Activated B cell treated with CpG ODN at 0.5 μM for 24 hours (primary cell): ENCODE results near the gene NCAM1. TPM values are rescaled to one million over a fixed set of nuclear protein-coding genes. Genes with fewer than 3 reads are reported as not detected.

Experiments
- ATAC-seq: fragments of 200-7000 bp; cut with Tn5 transposase; one replicate; pipeline ENCODE4 v1.10.0; 2021; ENCODE audit warnings: low read depth, mild to moderate bottlenecking, moderate library complexity
- CTCF ChIA-PET: fragments of 350-600 bp; sonication (Branson Sonifier 250); formaldehyde crosslinking; loops from one replicate; lab custom pipeline; 2021; ENCODE audit warnings: antibody characterized with exemption; lab: Charles Lee
- POLR2A ChIA-PET: fragments of 350-600 bp; sonication (Branson Sonifier 250); formaldehyde crosslinking; loops from one replicate; lab custom pipeline; 2021; ENCODE audit warnings: antibody characterized with exemption; lab: Charles Lee
- DNase-seq: peaks from one replicate; pipeline ENCODE4 v3.0.0; 2022
- H3K27ac Mint-ChIP-seq: one replicate; pipeline ENCODE4 v1.8.0; 2020; ENCODE audit warnings: mixed read lengths
- H3K27me3 Mint-ChIP-seq: one replicate; pipeline ENCODE4 v1.8.0; 2021; ENCODE audit warnings: mixed read lengths
- H3K36me3 Mint-ChIP-seq: one replicate; pipeline ENCODE4 v1.8.0; 2021; ENCODE audit warnings: low read depth, mixed read lengths
- H3K4me1 Mint-ChIP-seq: one replicate; pipeline ENCODE4 v1.8.0; 2021; ENCODE audit warnings: mixed read lengths
- H3K4me3 Mint-ChIP-seq: one replicate; pipeline ENCODE4 v1.8.0; 2020; ENCODE audit warnings: mild to moderate bottlenecking, mixed read lengths
- H3K9me3 Mint-ChIP-seq: one replicate; pipeline ENCODE4 v1.8.0; 2020; ENCODE audit warnings: mixed read lengths
- intact Hi-C: fragments of 100-400 bp; cut with micrococcal nuclease; formaldehyde crosslinking; loops from one replicate; pipeline ENCODE4 v1.15.1; 2024
- total RNA-seq: library from RNA; stranded (reverse); gene quantifications from 2 replicates; pipeline ENCODE4 v1.2.3, GENCODE V29; 2022
- TF ChIP-seq, protein P1 (sequence below): fragments of 200-600 bp; IDR thresholded peaks from one replicate; pipeline ENCODE4 v1.8.0; 2022; ENCODE audit warnings: antibody characterized with exemption, mild to moderate bottlenecking

NCAM1 gene
- total RNA-seq, 1 donor from 2014 or later = not detected

DNA sequence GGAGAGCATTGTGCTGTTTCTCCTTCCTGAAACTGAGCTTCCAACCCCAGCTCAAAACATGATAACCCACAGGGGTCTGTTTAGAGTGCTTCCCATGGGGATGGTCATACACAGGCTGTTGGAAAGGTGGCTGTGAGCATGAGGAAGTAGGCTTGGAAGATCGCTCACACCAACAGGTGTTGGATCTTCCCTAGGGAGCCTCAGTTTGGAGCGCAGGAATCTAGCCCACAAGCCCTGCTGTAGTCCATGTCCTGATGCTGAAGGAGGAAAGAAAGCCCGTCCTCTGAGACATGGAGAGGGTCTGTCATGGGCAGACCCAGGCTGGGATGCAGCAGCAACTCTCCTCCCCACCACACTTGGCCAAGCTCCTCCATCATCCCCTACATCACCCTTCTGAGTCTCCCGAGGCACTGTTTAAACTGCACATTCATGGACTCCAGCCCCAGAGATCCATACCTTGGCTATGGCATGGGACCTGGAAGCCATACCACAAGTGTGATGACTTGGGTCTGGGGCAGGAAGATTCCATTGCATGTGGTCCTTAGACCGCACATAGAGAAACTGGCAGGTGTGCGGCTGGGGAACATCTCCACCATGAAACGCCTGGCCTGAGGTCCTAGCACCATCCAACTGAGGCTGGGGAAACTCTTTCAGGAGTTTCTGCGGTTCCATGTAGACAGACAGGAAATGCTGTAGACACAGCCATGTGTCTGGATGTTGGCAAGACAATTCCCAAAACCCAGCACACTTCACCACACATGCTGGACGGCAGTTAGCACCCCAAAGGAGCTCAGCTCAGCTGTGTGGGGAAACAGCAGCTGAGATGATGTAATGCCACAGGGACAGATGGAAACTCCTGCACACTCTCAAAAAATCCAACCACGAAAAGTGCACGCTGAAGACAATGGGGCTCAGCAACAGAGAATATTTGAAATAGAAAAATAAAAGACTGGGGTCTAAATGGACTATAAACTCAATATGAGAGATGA, 325.6 kb downstream of the NCAM1 start:
- ATAC-seq (no peak), DNase-seq (no peak)
- no peak overlapping the region for H3K27ac Mint-ChIP-seq
- H3K4me3 Mint-ChIP-seq = no peak overlapping the region
- H3K36me3 Mint-ChIP-seq = no peaks in the 10 kb centered on the region
- ChIA-PET CTCF (no interaction called here), POLR2A (no interaction called here)
- TF ChIP-seq, protein P1, sequence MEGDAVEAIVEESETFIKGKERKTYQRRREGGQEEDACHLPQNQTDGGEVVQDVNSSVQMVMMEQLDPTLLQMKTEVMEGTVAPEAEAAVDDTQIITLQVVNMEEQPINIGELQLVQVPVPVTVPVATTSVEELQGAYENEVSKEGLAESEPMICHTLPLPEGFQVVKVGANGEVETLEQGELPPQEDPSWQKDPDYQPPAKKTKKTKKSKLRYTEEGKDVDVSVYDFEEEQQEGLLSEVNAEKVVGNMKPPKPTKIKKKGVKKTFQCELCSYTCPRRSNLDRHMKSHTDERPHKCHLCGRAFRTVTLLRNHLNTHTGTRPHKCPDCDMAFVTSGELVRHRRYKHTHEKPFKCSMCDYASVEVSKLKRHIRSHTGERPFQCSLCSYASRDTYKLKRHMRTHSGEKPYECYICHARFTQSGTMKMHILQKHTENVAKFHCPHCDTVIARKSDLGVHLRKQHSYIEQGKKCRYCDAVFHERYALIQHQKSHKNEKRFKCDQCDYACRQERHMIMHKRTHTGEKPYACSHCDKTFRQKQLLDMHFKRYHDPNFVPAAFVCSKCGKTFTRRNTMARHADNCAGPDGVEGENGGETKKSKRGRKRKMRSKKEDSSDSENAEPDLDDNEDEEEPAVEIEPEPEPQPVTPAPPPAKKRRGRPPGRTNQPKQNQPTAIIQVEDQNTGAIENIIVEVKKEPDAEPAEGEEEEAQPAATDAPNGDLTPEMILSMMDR = no peak
- H3K4me1 Mint-ChIP-seq = peaks cover 2% of the 10 kb centered on the region
- H3K9me3 Mint-ChIP-seq = no peaks in the 10 kb centered on the region
- H3K27me3 Mint-ChIP-seq = no peaks in the 10 kb centered on the region
- intact Hi-C loops = loop anchor here (5.0 kb wide), 1 partner anchor 1175 kb away; no protein-coding TSS in a partner anchor

DNA sequence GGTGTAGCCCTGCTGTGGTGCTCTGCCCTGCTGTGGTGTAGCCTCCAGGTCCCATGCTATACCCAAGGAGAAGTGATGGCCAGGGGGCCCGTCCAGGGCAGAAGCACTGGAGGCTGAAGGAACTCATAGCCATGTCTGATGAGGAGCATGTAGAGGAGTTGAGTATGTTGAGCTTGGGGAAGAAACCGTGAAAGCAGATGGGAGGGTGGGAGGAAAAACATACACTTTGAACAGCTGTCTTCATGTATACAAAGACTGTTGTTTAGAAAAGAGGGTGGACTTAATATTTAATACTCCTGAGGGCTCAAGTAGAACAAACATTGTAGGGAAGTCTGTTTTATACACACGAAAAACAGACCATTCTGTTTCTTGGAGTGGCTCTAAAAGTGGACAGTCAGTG, 326.6 kb downstream of the NCAM1 start:
- ChIA-PET POLR2A (no interaction called here), CTCF (interaction anchor here (3.9 kb wide), 1 partner anchor 700 kb away, joined by 107 read pairs; no protein-coding TSS in a partner anchor)
- no peaks in the 10 kb centered on the region for H3K27me3 Mint-ChIP-seq
- DNase-seq = no peak
- TF ChIP-seq, protein P1 = no peak
- no peaks in the 10 kb centered on the region for H3K36me3 Mint-ChIP-seq
- ATAC-seq = no peak
- peaks cover 2% of the 10 kb centered on the region for H3K4me1 Mint-ChIP-seq
- intact Hi-C loops = loop anchor here (5.0 kb wide), 1 partner anchor 1176 kb away; no protein-coding TSS in a partner anchor
- no peak overlapping the region for H3K27ac Mint-ChIP-seq
- no peaks in the 10 kb centered on the region for H3K9me3 Mint-ChIP-seq
- no peak overlapping the region for H3K4me3 Mint-ChIP-seq

DNA sequence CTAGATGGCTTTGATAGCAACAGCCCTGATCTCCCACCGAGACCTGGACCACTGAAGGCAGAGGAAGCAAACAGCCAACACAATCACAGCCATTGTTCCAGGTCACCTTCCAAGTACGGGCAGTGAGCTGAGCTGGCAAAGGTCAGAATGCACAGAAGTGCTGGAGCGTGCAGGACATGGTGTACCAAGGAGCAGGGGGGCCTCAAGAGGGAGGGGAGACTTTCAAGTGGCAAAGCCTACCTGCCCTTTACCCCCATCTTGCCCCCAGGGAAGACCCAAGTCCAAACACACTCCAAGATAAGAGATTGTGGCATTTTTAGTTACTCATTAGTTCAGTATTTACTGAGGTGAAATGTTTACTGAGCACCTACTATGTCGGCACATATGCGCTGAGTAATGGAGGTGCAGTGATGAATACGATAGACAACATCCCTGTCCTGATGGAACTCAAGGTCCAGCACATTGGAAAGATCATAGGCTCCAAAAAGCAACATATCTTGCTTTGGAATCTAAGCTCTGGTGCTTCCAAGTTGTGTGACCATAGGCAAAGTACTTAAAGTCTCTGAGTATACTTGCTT, 327.2 kb downstream of the NCAM1 start:
- Mint-ChIP-seq H3K4me1 (peaks cover 2% of the 10 kb centered on the region), H3K36me3 (no peaks in the 10 kb centered on the region), H3K27me3 (no peaks in the 10 kb centered on the region), H3K27ac (no peak overlapping the region), H3K9me3 (no peaks in the 10 kb centered on the region), H3K4me3 (no peak overlapping the region)
- POLR2A ChIA-PET = no interaction called here
- CTCF ChIA-PET = interaction anchor here (3.9 kb wide), 1 partner anchor 701 kb away, joined by 107 read pairs; no protein-coding TSS in a partner anchor
- no peak for ATAC-seq
- TF ChIP-seq, protein P1 = no peak
- intact Hi-C loops = loop anchor here (5.0 kb wide), 1 partner anchor 1176 kb away; no protein-coding TSS in a partner anchor
- no peak for DNase-seq

DNA sequence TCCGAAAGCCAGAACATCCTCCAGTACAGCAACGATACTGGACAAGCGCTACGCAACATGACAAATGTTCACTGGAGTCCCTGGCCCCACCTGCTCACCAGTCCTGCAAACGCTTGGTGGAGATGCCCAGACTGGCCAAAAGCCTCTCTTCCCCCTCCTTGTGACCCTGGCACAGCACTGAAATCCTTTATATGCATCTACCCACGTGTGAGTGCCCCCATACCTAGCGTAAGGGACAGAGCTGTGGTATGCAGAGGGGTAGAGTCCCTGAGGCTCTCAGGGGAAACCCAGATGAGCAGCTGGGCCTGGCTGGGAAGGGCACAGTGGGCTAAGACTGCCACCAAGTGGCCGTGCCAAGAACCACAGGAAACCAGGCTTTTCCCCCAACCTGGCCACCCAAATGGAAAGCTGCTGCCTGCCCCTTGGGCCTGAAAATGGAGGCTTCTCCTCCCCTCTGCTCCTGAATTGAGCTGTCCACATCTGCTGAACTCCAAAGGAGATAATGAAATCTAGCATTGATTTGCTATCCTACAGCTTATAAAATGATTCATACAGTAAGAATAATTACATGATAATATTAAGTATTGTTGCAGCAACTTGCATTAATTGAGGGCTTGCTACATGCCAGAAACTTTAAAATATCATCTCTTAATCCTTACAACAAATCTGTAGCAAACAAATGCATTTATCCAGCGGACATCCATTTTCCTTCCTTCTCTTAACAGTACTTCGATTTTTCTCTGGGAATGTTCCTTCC, 328.4 kb downstream of the NCAM1 start:
- CTCF ChIA-PET = interaction anchor here (0.6 to 3.9 kb wide), 23 partner anchors 9 to 1203 kb away, joined by 3 to 107 read pairs (median 4); partner anchors contain the start of genes SDHD, TIMM8B, TTC12 and ZW10
- POLR2A ChIA-PET = interaction anchor here (1.3 kb wide), 1 partner anchor 1063 kb away, joined by 3 read pairs; no protein-coding TSS in a partner anchor
- TF ChIP-seq, protein P1 = peak; percentile 83
- DNase-seq (peak; percentile 66), ATAC-seq (peak; percentile 100)
- H3K36me3 Mint-ChIP-seq = no peaks in the 10 kb centered on the region
- H3K9me3 Mint-ChIP-seq = no peaks in the 10 kb centered on the region
- no peak overlapping the region for H3K27ac Mint-ChIP-seq
- intact Hi-C loops = loop anchor here (1.0 to 5.0 kb wide), 4 partner anchors 701 to 1177 kb away; no protein-coding TSS in a partner anchor
- H3K27me3 Mint-ChIP-seq = peaks cover 4% of the 10 kb centered on the region
- H3K4me3 Mint-ChIP-seq = no peak overlapping the region
- peaks cover 2% of the 10 kb centered on the region for H3K4me1 Mint-ChIP-seq
